Loucy (cell line): Measurements from ENCODE around the gene SEMA6A.

Experiments
- EZH2phosphoT487 ChIP-seq: fragments of 200-600 bp; IDR thresholded peaks from 2 replicates; pipeline ENCODE4 v1.6.1; 2018; ENCODE audit warnings: antibody characterized with exemption, mild to moderate bottlenecking, moderate library complexity, borderline replicate concordance
- TF ChIP-seq, protein P1 (sequence below): fragments of 200-600 bp; sonication (generic); conservative IDR thresholded peaks from 2 replicates; pipeline ENCODE4 v1.5.1; 2014; ENCODE audit warnings: mild to moderate bottlenecking, antibody characterized with exemption, low read length

DNA sequence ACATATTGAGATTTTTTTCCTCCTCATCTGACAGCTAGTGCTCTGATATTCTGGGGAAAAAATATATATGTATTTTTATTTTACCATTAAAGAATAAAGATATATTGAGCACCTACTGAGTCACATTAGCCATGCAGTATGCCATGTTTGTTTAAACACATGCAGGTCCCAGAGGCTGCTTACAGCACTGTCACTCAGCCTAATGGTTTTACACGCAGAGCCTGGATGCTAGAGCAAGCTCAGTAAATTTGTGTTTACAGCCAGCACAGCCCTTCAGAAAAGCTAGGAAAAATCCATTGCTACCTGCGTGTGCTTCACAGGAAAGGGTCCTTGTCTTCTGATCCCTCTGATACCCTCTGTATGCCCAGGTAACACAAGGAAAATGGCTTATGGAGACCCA, 146.2 kb downstream of the SEMA6A start:
- TF ChIP-seq, protein P1, sequence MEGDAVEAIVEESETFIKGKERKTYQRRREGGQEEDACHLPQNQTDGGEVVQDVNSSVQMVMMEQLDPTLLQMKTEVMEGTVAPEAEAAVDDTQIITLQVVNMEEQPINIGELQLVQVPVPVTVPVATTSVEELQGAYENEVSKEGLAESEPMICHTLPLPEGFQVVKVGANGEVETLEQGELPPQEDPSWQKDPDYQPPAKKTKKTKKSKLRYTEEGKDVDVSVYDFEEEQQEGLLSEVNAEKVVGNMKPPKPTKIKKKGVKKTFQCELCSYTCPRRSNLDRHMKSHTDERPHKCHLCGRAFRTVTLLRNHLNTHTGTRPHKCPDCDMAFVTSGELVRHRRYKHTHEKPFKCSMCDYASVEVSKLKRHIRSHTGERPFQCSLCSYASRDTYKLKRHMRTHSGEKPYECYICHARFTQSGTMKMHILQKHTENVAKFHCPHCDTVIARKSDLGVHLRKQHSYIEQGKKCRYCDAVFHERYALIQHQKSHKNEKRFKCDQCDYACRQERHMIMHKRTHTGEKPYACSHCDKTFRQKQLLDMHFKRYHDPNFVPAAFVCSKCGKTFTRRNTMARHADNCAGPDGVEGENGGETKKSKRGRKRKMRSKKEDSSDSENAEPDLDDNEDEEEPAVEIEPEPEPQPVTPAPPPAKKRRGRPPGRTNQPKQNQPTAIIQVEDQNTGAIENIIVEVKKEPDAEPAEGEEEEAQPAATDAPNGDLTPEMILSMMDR, result no peak
- TF ChIP-seq EZH2phosphoT487, result no peak
